Thyroid gland (tissue), 4 donors: ENCODE data around the gene ONECUT2.

Source experiments
- POLR2A ChIP-seq, 2 donors: fragments of 450-650 bp; IDR thresholded peaks; one replicate each; pipeline ENCODE4 v1.6.1; 2017; ENCODE audit warnings: antibody characterized with exemption in 2 of 2, mild to moderate bottlenecking in 2 of 2, moderate library complexity in 1 of 2
- TF ChIP-seq, protein P1 (sequence below), 6 experiments: fragments of 200-600 bp in 3 of 6; fragments of 450-650 bp in 3 of 6; sonication (generic) in 3 of 6; IDR thresholded peaks; one replicate each; pipeline ENCODE4 v1.5.1; 2016 to 2019; ENCODE audit warnings: antibody characterized with exemption in 6 of 6, mild to moderate bottlenecking in 2 of 6, inconsistent platforms in 1 of 6, moderate library complexity in 1 of 6

DNA sequence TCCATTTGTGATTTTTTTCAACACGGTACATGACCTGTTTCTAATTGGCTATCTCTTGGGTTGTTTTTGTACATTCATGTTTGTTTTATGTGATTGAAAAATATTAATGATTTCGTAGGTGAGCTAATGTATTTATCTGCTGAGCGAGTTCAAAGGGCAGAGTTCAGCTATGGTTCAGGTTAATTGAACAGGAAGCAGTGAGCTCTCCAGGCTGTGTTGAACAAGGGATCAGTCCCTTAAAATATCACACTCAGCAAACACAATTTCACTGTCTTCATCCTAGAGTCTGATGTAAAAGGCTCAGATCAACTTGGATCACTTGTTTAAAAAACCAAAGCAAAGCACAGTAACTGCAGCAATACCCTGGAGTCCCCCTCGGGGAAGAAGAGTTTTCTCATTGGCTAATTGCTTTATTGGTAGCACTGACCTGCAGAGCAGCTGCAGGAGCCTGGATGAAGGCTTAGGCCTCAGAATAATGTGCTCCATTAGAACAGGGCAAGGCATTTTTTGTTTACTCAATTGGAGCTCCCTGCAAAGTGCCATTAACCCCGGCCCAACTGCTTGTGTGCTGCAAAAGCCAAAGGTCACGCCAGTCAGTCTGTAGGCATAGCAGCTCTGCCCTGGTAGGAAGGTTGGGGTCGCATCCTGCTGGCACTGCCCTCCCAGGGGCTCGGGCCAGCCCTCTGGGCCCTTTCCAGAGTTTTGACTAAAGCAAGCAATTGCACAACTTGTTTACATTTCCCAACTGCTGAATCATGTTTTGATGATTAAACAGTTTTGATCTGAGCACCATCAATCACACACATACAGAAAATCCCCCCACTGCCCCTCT is 10.5 kb downstream of the ONECUT2 start:
- TF ChIP-seq, protein P1, sequence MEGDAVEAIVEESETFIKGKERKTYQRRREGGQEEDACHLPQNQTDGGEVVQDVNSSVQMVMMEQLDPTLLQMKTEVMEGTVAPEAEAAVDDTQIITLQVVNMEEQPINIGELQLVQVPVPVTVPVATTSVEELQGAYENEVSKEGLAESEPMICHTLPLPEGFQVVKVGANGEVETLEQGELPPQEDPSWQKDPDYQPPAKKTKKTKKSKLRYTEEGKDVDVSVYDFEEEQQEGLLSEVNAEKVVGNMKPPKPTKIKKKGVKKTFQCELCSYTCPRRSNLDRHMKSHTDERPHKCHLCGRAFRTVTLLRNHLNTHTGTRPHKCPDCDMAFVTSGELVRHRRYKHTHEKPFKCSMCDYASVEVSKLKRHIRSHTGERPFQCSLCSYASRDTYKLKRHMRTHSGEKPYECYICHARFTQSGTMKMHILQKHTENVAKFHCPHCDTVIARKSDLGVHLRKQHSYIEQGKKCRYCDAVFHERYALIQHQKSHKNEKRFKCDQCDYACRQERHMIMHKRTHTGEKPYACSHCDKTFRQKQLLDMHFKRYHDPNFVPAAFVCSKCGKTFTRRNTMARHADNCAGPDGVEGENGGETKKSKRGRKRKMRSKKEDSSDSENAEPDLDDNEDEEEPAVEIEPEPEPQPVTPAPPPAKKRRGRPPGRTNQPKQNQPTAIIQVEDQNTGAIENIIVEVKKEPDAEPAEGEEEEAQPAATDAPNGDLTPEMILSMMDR (IDR thresholded peaks at IDR 0.05), result no peak
- TF ChIP-seq POLR2A (IDR thresholded peaks at IDR 0.05), result no peak
